SH-SY5Y (cell line): ENCODE data around the gene SLC2A4.

Experiments
- GATA2 ChIP-seq: IDR thresholded peaks from 2 replicates; pipeline ENCODE4 v1.6.1; 2011; ENCODE audit warnings: mild to moderate bottlenecking, low read depth, low read length
- GATA3 ChIP-seq: IDR thresholded peaks from 2 replicates; pipeline ENCODE4 v1.6.1; 2011; ENCODE audit warnings: low read depth, mild to moderate bottlenecking, low read length, moderate library complexity

DNA sequence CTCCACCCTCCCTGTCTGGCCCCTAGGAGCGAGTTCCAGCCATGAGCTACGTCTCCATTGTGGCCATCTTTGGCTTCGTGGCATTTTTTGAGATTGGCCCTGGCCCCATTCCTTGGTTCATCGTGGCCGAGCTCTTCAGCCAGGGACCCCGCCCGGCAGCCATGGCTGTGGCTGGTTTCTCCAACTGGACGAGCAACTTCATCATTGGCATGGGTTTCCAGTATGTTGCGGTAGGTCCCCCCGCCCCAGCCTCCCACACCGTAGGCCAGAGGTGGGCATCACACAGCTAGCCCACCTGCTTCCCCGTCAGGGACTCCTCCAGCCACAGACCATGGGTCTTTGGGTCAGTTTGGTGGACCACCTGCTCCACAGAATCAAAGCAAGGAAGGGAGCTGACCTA, 4.2 kb downstream of the SLC2A4 start:
- no peak for TF ChIP-seq GATA3
- TF ChIP-seq GATA2 = no peak
